Stimulated activated CD8-positive, alpha-beta memory T cell treated with anti-CD3 and anti-CD28 coated beads, Interleukin-4, amount 100 ng/mL, for 24 hours (primary cell): Measurements from ENCODE around the gene MYNN.
"Not testable (repeated sequence)": the region's sequence is repeated elsewhere in the genome, so short reads cannot be mapped to it uniquely, and the experiment has no call there.

ENCODE experiments used
- DNase-seq: peaks from one replicate; pipeline ENCODE4 v3.0.0-alpha.2; 2020; ENCODE audit warnings: low read depth

Gene MYNN

DNA sequence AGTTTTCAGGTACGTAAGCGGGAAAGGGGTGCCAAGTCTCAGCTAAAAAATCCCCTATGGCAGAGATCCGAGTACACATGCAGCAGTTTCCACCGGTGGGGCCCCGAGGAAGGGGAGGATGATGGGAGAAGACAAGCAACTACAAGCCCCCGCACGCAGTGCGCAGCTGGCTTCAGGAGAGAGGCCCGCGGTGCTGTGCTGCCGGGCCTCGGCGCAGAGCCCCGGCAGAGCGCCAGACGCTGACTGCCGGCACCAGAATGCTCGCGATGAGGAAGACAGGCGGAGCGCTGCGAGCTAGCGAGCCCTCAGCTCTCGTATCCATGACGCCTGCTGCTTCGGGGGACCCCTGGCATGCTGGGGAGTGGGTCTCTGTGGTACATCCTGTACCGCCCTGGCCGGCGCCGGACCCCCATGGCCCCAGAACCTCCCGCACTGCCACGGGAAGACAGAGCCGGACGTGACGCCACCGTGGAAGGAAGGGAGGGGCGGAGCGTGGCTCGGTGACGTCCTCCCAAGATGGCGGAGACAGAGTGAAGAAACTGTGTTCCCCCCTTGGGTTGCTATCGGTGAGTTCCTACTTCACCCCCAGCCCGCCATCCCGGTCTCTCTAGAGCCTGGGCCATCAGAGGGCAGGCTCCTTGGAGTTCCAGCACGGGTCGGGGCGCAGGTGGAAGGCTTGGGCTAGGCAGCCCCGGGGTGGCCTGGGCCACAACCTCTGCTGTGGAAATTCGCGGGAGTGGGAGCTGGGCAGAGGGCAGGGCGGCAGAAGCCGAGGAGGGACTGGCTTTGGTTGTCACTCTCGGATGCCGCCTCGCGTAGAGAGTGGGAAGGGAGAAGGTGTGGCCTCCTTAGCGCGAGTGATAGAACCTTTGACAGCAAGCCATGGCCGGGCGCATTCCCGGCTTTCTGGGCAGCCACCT lies at the start of gene MYNN:
Gene MYNN, plus strand, starts transcription at position 500 of the 920 bp plus-strand sequence. CDS start 900 bp downstream, outside the sequence.
- DNase-seq, result peak; percentile 89

GRCh38 chr3:169731857-169732256 lies 41.3 kb upstream of the MYNN start:
- DNase-seq, result not testable (repeated sequence)

- DNase-seq, result no peak
Measured at GRCh38 chr3:169739067-169739466, 34.1 kb upstream of the MYNN start.

- DNase-seq, result no peak
Measured at GRCh38 chr3:169744366-169745054, 28.7 kb upstream of the MYNN start.

DNA sequence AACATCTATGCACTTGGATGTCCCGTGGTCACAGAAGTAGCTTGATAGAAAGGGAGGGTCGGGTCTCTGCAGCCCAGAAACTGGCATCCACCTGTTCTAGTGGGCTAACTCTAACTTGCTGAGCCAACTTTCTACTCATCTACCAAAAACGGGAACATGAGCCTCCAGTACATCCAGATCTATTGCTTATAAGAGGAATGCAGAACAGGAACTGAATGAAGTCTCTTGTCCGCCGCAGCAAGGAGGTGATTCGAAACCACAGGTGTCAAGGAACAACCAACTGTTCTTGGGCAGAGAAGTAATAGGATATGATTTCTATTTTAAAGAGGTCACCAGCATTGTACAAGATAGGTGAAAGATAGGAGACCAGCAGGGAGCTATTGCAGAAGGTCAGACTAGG lies 26.3 kb upstream of the MYNN start:
- no peak for DNase-seq

- no peak for DNase-seq
Measured at GRCh38 chr3:169748670-169749069, 24.5 kb upstream of the MYNN start.

DNA sequence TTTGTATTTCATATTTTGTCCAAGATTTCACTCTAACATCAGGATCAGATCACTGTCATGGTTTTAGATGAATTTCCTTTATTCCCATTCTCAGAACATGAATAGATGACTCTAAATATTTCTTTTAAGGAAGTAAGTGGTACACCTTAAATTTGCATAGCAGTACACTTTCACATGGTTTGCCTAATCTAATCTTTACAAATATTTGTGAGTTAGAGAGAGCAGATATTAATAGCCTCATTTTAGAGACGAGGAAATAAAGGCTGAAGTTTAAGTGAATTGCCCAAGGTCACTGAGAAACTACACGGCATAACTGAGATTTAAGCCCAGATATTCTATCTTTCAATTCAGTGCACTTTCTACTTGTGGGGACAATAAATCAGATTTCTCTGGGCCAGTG lies 22.5 kb upstream of the MYNN start:
- DNase-seq, result no peak

- DNase-seq, result no peak
Measured at GRCh38 chr3:169751875-169752274, 21.3 kb upstream of the MYNN start.

GRCh38 chr3:169754711-169755110 lies 18.5 kb upstream of the MYNN start:
- DNase-seq, result no peak

GRCh38 chr3:169755488-169755887 lies 17.7 kb upstream of the MYNN start:
- no peak for DNase-seq

DNA sequence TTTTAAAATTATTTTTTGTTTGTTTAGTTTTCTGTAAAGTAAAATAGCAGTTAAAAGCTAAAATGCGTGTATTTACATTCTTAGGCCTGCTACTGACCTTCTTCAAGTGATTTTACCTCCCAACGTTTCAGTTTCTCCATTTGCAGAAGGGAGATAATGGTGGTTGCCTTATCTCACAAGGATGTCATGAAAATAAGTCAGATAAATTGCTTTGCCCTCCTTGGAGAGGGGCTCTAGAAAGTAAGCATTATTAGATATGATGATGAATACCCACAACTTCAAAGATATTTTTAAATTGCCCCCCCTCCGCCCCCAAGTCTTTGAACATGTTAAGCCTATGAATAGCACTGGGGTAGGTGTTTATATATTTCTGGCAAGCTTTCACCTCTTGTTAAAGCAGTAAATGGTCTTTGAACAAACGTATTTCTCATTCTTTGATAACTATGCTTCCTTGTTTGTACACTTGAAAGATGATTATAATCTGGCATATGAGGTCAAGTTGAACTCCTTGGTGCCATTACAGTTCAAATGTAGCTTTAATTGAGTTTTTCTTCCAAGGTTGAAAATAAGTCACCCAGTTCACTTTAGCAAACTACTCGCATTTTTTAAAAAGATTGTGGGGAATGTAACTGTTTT lies 14.7 kb upstream of the MYNN start:
- no peak for DNase-seq

DNA sequence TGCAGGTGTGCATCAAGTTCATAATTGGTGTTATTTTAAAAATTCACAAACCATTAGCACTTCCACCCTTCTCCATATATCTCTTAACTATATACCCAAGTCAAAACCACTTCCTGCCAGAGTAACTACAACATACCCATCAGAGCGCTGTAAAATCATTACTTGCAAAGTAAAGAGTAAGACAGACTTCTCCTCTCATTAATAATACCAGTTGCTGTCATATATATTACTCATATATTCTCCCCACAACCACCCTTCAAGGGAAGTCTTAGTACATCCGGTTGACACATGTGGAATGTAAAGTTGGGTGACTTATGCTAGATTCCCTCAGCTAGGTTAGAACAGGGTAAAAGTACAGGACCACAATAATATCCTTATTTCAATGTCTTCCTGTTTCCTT lies 13.9 kb upstream of the MYNN start:
- no peak for DNase-seq

GRCh38 chr3:169760479-169760878 lies 12.7 kb upstream of the MYNN start:
- DNase-seq, result no peak

DNA sequence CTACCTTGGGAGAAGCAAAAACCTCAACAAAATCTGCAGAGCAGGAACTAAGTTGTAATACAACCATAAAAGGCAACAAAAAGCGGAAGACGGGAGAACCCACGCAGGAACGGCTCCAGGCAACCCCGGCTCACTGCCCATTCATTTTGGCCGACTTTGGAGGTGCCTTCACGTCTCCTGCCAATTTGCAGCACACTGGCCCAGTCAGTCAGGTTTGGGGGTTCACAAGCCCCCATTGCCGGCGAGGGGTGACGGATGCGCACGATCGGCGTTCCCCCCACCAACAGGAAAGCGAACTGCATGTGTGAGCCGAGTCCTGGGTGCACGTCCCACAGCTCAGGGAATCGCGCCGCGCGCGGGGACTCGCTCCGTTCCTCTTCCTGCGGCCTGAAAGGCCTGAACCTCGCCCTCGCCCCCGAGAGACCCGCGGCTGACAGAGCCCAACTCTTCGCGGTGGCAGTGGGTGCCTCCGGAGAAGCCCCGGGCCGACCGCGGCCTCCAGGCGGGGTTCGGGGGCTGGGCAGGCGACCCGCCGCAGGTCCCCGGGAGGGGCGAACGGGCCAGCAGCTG lies 8.8 kb upstream of the MYNN start:
- DNase-seq, result peak; percentile 50

- DNase-seq, result peak; percentile 89
Measured at GRCh38 chr3:169764882-169765612, 8.1 kb upstream of the MYNN start, which contains the start of gene TERC. TSS of gene TERC (minus strand) at chr3:169765060.

- DNase-seq, result peak; percentile 41
Measured at GRCh38 chr3:169769287-169770181, 3.7 kb upstream of the MYNN start, which contains the start of gene ACTRT3. TSS of gene ACTRT3 (minus strand) at chr3:169769561. CDS start at chr3:169769520, 41 bp downstream.

DNA sequence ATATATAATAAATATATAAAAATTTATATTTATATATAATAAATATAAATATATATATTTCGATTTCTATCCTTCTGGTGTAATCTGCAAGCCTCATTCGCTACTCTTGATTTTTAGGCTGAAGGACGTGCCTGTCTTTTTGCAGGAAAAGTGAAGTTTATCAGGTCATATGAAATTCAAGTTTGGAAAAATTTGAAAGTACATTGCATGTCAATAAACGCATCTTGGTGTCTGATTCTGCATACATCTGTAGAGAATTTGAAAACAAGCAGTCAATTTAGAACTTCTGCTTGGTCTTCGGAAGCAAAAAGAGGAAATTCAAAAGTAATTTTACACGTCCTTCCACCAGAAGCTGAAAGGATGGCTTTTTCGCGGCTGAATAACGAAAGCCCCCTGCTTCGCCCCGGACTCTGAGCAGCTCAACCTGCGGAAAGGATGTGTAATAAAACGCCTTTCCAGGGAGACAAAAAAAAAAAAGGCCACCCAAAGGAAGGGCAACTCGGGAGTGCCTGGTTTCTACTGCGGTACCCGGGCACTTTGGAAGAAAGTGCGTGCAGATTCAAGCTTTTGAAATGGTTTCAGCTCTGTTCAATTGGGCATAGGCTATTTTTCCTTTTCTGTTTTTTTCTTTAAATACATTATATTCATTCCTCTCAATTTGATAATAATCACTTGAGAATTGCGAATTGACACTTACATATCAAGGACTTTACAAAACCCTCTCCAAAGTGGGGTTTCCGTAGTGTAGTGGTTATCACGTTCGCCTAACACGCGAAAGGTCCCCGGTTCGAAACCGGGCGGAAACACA lies 1.5 kb upstream of the MYNN start:
- peak; percentile 31 for DNase-seq

DNA sequence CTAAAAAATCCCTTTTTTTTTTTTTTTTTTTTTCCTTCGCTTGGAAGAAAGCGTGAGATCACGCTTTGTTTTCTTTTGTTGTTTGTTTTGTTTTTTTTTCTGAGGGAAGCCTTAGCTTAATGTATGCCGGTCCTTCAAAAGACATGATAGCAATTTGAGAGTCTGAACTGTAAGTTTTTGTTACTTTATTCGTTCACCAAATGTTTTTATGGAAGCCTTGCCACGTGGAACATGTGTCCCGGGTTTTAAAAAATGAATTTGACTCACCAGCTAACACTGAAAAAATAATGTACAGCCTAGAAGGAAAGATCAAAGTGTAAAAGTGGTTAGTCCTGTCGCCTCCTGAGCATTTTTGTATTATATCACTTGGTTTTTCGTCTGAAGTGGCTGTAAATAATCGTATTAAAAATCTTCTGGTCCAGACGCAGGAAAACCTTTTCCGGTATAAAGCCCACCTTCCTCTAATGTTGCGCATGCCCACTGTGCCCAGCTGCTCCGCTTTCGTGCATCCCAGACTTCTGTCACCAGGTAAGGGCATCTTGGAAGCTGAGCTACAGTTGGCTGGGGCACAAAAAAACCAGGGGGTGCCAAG lies 795 bp upstream of the MYNN start:
- peak; percentile 45 for DNase-seq

GRCh38 chr3:169774186-169774585 lies 990 bp downstream of the MYNN start:
- DNase-seq, result no peak
